ENCODE measurements around the gene TIGIT.

DNA sequence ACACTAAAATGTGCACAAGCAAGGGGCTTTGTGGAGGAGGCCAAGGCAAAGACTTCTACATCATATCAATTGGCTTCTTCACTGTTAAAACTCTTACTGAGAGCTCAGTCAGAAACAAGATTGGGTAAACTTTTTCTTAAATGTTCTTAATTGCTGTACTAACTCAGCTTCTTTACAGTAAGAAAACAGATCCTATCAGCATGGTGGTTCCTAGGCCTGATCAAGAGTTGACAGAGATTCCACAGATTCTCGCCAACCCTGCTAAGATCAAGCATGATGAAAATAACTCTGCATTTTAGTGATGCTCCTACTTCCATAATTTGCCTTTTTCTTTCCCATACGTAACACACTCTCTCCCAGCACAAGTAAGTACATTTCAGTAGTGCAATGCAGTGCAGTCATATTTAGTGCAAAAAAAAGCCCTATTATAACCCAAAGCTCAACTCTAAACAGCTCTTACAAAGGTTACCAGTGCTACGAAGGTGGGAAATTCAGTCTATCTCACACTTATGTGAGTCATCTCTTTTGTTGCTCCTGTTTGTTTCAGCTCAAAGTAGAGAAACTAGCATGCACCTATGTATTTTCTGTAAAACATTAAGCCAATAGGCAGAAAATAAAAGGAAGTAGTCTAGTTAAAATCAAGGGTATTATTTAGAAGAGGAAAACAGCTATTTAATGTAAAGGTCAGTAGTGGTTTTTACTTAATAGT, 29.9 kb downstream of the TIGIT start:
- TF ChIP-seq POLR2A (IDR thresholded peaks at IDR 0.05; ENCODE audit: low read length) = no peak
- TF ChIP-seq GATA1 (IDR thresholded peaks at IDR 0.05; ENCODE audit: low read depth, low read length) = no peak

All from erythroblast (primary cell).